ENCODE data around the gene LAMA4. TPM values are rescaled to one million over a fixed set of nuclear protein-coding genes. Genes with fewer than 3 reads are reported as not detected.

Gene LAMA4
- total RNA-seq, 2 experiments from 2014 or later: 0.09 TPM; not detected in 1

DNA sequence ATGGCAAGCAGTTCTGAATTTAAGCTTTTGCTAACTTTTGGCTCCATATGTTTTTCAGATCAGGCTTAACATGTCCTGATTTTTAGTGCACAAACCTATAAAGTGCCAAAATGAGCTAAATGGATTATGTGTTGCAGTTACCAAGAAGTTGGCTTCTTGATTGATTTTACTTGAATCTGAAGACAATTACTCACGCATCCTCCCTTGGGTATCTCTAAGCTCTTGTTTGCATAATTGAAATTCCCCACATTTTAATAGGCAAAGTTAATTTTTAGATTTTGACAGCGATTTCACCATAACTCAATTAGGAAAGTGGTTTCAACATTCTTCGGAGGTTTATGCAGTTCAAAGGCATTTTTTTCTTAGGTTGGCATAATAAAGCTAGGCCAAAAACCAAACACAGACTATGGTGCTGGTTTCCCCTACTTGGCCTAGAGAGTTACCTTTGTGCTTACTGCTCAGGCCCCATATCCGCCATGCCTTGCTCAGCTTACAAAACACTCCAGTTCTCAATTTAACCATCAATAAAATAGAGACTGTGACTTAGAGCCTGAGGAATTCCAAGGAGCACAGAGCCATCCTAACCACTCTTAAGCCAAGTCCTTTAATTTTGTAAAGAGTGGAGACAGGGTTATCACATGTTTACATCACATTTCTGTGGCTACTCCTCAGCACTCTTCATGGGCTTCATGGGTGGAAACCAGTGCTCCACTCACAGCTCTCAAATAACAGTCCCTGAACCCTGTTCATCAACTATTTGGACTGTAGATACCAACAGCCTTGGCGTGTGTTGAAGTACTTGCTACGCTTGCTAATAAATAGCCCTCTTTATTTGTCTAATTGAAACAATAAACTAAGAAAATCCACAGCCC is 32.1 kb downstream of the LAMA4 start:
- ATAC-seq (no peak), DNase-seq (no peak)
- CTCF ChIA-PET: interaction anchor here (0.6 to 1.3 kb wide), 3 partner anchors 14 to 1880 kb away, joined by 3 to 5 read pairs (median 4); no protein-coding TSS in a partner anchor
- H3K36me3 Mint-ChIP-seq (ENCODE audit: low read depth): no peaks in the 10 kb centered on the region
- H3K4me3 Mint-ChIP-seq: no peak overlapping the region
- POLR2A ChIA-PET: no interaction called here
- intact Hi-C loops (cut with DNase I, micrococcal nuclease): no loop called here
- H3K4me1 Mint-ChIP-seq: no peaks in the 10 kb centered on the region
- no peaks in the 10 kb centered on the region for H3K9me3 Mint-ChIP-seq (ENCODE audit: low read depth)
- H3K27me3 Mint-ChIP-seq: peaks cover 16% of the 10 kb centered on the region
- H3K27ac Mint-ChIP-seq: no peak overlapping the region

DNA sequence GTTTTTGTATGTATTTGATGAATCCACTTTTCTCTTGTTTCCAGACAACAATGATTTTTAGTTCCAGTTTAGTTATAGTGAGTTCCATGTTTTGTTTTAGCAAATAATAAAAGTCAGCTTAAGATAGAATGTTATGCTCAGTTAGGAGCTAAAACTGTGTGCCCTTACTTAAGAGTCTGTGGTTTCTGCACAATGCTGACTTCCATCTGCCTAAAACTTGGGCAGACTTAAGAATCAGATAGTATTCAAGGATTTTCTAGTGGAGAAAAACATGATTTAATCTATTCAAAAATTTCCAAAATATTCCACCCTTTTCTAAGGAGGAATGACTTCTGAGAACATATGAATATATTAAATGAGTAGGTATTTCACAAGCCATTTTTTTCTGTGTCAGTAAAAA is 32.8 kb downstream of the LAMA4 start:
- H3K4me3 Mint-ChIP-seq: no peak overlapping the region
- ChIA-PET CTCF (interaction anchor here (0.6 to 1.3 kb wide), 3 partner anchors 13 to 1881 kb away, joined by 3 to 5 read pairs (median 4); no protein-coding TSS in a partner anchor), POLR2A (no interaction called here)
- no peak for DNase-seq
- no peaks in the 10 kb centered on the region for H3K36me3 Mint-ChIP-seq (ENCODE audit: low read depth)
- H3K9me3 Mint-ChIP-seq (ENCODE audit: low read depth): no peaks in the 10 kb centered on the region
- no peaks in the 10 kb centered on the region for H3K4me1 Mint-ChIP-seq
- peaks cover 16% of the 10 kb centered on the region for H3K27me3 Mint-ChIP-seq
- no peak overlapping the region for H3K27ac Mint-ChIP-seq
- ATAC-seq: no peak
- intact Hi-C loops (cut with DNase I, micrococcal nuclease): no loop called here

GRCh38 chr6:112218563-112218962 is 35.8 kb downstream of the LAMA4 start:
- H3K4me1 Mint-ChIP-seq: no peaks in the 10 kb centered on the region
- DNase-seq (no peak), ATAC-seq (no peak)
- ChIA-PET CTCF (interaction anchor here (1.6 kb wide), 1 partner anchor 9 kb away, joined by 4 read pairs; no protein-coding TSS in a partner anchor), POLR2A (no interaction called here)
- no peaks in the 10 kb centered on the region for H3K9me3 Mint-ChIP-seq (ENCODE audit: low read depth)
- no peak overlapping the region for H3K27ac Mint-ChIP-seq
- intact Hi-C loops (cut with DNase I, micrococcal nuclease): no loop called here
- H3K36me3 Mint-ChIP-seq (ENCODE audit: low read depth): no peaks in the 10 kb centered on the region
- H3K27me3 Mint-ChIP-seq: peaks cover 4% of the 10 kb centered on the region
- no peak overlapping the region for H3K4me3 Mint-ChIP-seq

GRCh38 chr6:112216662-112217551 is 37.5 kb downstream of the LAMA4 start:
- Mint-ChIP-seq H3K4me1 (no peaks in the 10 kb centered on the region), H3K27ac (no peak overlapping the region), H3K36me3 (ENCODE audit: low read depth) (no peaks in the 10 kb centered on the region), H3K27me3 (peaks cover 6% of the 10 kb centered on the region), H3K9me3 (ENCODE audit: low read depth) (no peaks in the 10 kb centered on the region), H3K4me3 (no peak overlapping the region)
- ChIA-PET CTCF (interaction anchor here (0.7 to 0.8 kb wide), 2 partner anchors 37 to 92 kb away, joined by 3 read pairs; no protein-coding TSS in a partner anchor), POLR2A (no interaction called here)
- DNase-seq: no peak
- ATAC-seq: no peak
- intact Hi-C loops (cut with DNase I, micrococcal nuclease): no loop called here

- CTCF ChIA-PET: no interaction called here
- H3K27ac Mint-ChIP-seq: no peak overlapping the region
- DNase-seq (no peak), ATAC-seq (no peak)
- intact Hi-C loops (cut with DNase I, micrococcal nuclease): no loop called here
- H3K27me3 Mint-ChIP-seq: peaks cover 8% of the 10 kb centered on the region
- no peaks in the 10 kb centered on the region for H3K36me3 Mint-ChIP-seq (ENCODE audit: low read depth)
- H3K9me3 Mint-ChIP-seq (ENCODE audit: low read depth): no peaks in the 10 kb centered on the region
- POLR2A ChIA-PET: no interaction called here
- no peak overlapping the region for H3K4me3 Mint-ChIP-seq
- H3K4me1 Mint-ChIP-seq: no peaks in the 10 kb centered on the region
These were observed 38.7 kb downstream of the LAMA4 start for GRCh38 chr6:112215488-112216284.

DNA sequence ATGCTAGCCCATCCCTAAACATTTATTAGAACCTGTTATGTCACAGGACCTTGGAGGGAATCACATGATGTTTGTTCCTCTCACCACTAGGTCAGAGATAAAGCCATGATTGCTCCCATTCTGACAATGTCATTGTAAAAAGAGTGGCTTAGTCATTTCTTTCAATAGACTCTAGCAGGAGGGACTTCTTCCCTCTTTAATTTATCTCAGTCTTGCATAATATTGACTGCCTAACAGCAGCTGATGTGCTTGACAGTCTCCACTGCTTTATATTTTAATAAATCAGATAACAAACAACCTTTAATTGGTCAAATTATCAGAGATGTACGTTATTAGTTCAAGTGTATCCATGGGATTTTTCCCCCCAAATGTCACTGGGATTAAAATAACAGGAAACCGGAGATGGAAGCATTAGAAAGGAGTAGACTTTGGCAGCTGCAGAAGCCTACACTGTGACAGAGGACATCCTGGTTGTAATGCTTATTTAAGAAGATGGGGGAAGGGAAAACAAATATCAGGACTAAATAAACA is 39.6 kb downstream of the LAMA4 start:
- ATAC-seq (no peak), DNase-seq (no peak)
- no peaks in the 10 kb centered on the region for H3K4me1 Mint-ChIP-seq
- H3K4me3 Mint-ChIP-seq: no peak overlapping the region
- no peak overlapping the region for H3K27ac Mint-ChIP-seq
- CTCF ChIA-PET: interaction anchor here (1.1 kb wide), 1 partner anchor 34 kb away, joined by 3 read pairs; no protein-coding TSS in a partner anchor
- POLR2A ChIA-PET: no interaction called here
- peaks cover 8% of the 10 kb centered on the region for H3K27me3 Mint-ChIP-seq
- no peaks in the 10 kb centered on the region for H3K9me3 Mint-ChIP-seq (ENCODE audit: low read depth)
- intact Hi-C loops (cut with DNase I, micrococcal nuclease): no loop called here
- H3K36me3 Mint-ChIP-seq (ENCODE audit: low read depth): no peaks in the 10 kb centered on the region

DNA sequence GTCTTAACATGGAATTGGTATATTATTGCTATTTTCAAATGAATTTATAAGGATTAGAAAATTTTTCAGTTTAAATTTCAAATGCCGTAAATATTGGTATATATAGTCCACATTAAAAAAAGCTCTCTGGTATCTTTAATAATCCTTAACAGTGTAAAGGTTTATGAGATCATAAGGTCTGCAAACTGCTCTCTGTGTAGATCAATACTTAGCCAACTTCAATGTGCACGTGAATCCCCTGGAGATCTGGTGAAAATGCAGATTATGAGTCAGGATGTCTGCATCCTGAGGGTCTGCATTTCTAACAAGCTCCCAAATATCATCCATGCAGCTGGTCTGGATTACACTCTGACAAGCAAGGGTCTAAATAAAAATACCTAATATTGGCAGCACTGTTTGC is 43.5 kb downstream of the LAMA4 start:
- CTCF ChIA-PET: no interaction called here
- POLR2A ChIA-PET: no interaction called here
- intact Hi-C loops (cut with DNase I, micrococcal nuclease): no loop called here
- Mint-ChIP-seq H3K4me3 (no peak overlapping the region), H3K36me3 (ENCODE audit: low read depth) (no peaks in the 10 kb centered on the region), H3K27me3 (peaks cover 9% of the 10 kb centered on the region), H3K27ac (no peak overlapping the region), H3K4me1 (no peaks in the 10 kb centered on the region), H3K9me3 (ENCODE audit: low read depth) (no peaks in the 10 kb centered on the region)
- no peak for ATAC-seq
- no peak for DNase-seq

DNA sequence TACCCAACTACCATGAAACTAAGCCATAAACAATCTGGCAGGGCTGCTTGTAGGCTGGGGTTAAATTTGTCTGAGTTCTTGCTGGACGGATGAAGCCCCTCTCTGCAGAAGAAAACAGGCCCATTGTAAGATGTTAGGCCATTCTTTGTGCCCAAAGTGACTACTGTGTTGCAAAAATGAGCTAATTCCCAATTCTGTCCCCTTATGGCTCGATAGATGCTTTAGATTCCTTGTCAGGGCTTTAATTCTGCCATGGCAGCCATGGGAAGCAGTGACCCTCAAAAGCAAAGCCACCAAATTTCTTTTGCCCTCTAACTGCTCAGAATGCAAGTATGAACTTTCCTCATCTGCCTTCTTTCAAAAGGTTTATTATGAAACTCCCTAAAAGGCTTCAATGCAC is 45.2 kb downstream of the LAMA4 start:
- ChIA-PET CTCF (interaction anchor here (0.6 to 1.4 kb wide), 5 partner anchors 11 to 102 kb away, joined by 3 to 5 read pairs (median 3); no protein-coding TSS in a partner anchor), POLR2A (no interaction called here)
- DNase-seq: no peak
- Mint-ChIP-seq H3K4me3 (no peak overlapping the region), H3K36me3 (ENCODE audit: low read depth) (no peaks in the 10 kb centered on the region), H3K27ac (no peak overlapping the region), H3K9me3 (ENCODE audit: low read depth) (no peaks in the 10 kb centered on the region), H3K27me3 (peaks cover 17% of the 10 kb centered on the region), H3K4me1 (no peaks in the 10 kb centered on the region)
- ATAC-seq: no peak
- intact Hi-C loops (cut with DNase I, micrococcal nuclease): no loop called here

GRCh38 chr6:112207776-112208175 is 46.6 kb downstream of the LAMA4 start:
- Mint-ChIP-seq H3K36me3 (ENCODE audit: low read depth) (no peaks in the 10 kb centered on the region), H3K4me1 (no peaks in the 10 kb centered on the region), H3K4me3 (no peak overlapping the region), H3K9me3 (ENCODE audit: low read depth) (no peaks in the 10 kb centered on the region), H3K27ac (no peak overlapping the region), H3K27me3 (peaks cover 18% of the 10 kb centered on the region)
- intact Hi-C loops (cut with DNase I, micrococcal nuclease): no loop called here
- ChIA-PET CTCF (no interaction called here), POLR2A (no interaction called here)
- DNase-seq: no peak
- no peak for ATAC-seq

- Mint-ChIP-seq H3K27me3 (peaks cover 18% of the 10 kb centered on the region), H3K4me1 (no peaks in the 10 kb centered on the region), H3K27ac (no peak overlapping the region), H3K4me3 (no peak overlapping the region), H3K36me3 (ENCODE audit: low read depth) (no peaks in the 10 kb centered on the region), H3K9me3 (ENCODE audit: low read depth) (no peaks in the 10 kb centered on the region)
- ATAC-seq (no peak), DNase-seq (no peak)
- intact Hi-C loops (cut with DNase I, micrococcal nuclease): no loop called here
- CTCF ChIA-PET: no interaction called here
- POLR2A ChIA-PET: no interaction called here
These were observed 47.2 kb downstream of the LAMA4 start for GRCh38 chr6:112207131-112207530.

DNA sequence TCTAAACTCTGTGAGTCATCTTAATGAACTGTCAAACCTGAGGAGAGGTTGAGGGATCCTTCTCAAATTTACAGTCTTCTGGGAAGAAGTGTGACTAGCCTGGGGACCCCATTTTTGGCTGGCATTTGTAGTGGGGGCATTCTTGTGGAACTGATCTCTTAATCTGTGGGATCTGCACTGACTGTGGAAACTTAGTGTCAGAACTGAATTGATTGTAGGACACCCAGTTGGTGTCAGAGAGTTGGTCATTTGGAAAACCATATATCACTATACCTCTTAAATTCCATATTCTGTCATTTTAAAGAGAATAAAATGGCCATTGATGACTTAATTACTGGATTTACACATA is 48.3 kb downstream of the LAMA4 start:
- H3K9me3 Mint-ChIP-seq (ENCODE audit: low read depth): no peaks in the 10 kb centered on the region
- intact Hi-C loops (cut with DNase I, micrococcal nuclease): no loop called here
- peaks cover 13% of the 10 kb centered on the region for H3K27me3 Mint-ChIP-seq
- ChIA-PET POLR2A (interaction anchor here (0.8 kb wide), 1 partner anchor 57 kb away, joined by 4 read pairs; no protein-coding TSS in a partner anchor), CTCF (interaction anchor here (1.0 kb wide), 1 partner anchor 103 kb away, joined by 3 read pairs; no protein-coding TSS in a partner anchor)
- ATAC-seq: no peak
- H3K27ac Mint-ChIP-seq: no peak overlapping the region
- H3K36me3 Mint-ChIP-seq (ENCODE audit: low read depth): no peaks in the 10 kb centered on the region
- no peak overlapping the region for H3K4me3 Mint-ChIP-seq
- no peak for DNase-seq
- no peaks in the 10 kb centered on the region for H3K4me1 Mint-ChIP-seq
